ENCODE results near the gene CRHR1. TPM values are rescaled to one million over a fixed set of nuclear protein-coding genes. Genes with fewer than 3 reads are reported as not detected.

Gene CRHR1
- total RNA-seq, 1 experiment from 2014 or later = 1.6 TPM

DNA sequence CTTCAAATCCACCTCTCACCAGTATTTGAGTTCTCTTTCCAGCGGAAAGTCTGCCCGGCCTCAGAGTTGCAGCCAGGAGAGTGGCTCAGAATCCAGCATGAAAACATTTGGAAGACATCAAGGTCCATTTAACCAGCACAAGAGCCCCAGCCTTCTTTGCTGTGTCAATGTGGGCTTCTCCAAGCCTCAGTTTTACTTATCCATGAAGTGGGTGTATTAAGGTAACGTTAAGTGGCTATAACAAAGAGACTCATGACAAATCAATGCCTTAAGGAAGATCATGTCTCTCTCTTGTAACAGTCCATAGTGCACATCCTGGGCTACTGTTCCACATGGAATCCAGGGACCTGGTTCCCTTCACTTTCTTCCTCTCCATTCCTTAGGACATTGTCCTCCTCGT lies 59.6 kb downstream of the CRHR1 start:
- H3K27me3 Mint-ChIP-seq (ENCODE audit: low read depth) = no peaks in the 10 kb centered on the region; the same call in 1 of the 2 replicates
- DNase-seq (ENCODE audit: low spot score) (no peak), ATAC-seq (no peak)
- ChIA-PET POLR2A (no interaction called here), CTCF (interaction anchor here (1.1 to 1.9 kb wide), 2 partner anchors 9 to 12 kb away, joined by 4 to 5 read pairs; no protein-coding TSS in a partner anchor)
- no peak overlapping the region for H3K27ac Mint-ChIP-seq
- no peaks in the 10 kb centered on the region for H3K36me3 Mint-ChIP-seq
- H3K9me3 Mint-ChIP-seq = no peaks in the 10 kb centered on the region
- TF ChIP-seq IRF2 (CRISPR knock-in tag; IDR thresholded peaks at IDR 0.05; ENCODE audit: borderline replicate concordance, low read depth) = no peak
- TF ChIP-seq, protein P1, sequence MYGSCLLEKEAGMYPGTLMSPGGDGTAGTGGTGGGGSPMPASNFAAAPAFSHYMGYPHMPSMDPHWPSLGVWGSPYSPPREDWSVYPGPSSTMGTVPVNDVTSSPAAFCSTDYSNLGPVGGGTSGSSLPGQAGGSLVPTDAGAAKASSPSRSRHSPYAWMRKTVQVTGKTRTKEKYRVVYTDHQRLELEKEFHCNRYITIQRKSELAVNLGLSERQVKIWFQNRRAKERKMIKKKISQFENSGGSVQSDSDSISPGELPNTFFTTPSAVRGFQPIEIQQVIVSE (CRISPR knock-in tag; IDR thresholded peaks at IDR 0.05; ENCODE audit: borderline replicate concordance) = no peak
- TF ChIP-seq JUN (CRISPR knock-in tag; IDR thresholded peaks at IDR 0.05) = no peak
- TF ChIP-seq TP53 (CRISPR knock-in tag; IDR thresholded peaks at IDR 0.05) = no peak
- TF ChIP-seq, protein P2, sequence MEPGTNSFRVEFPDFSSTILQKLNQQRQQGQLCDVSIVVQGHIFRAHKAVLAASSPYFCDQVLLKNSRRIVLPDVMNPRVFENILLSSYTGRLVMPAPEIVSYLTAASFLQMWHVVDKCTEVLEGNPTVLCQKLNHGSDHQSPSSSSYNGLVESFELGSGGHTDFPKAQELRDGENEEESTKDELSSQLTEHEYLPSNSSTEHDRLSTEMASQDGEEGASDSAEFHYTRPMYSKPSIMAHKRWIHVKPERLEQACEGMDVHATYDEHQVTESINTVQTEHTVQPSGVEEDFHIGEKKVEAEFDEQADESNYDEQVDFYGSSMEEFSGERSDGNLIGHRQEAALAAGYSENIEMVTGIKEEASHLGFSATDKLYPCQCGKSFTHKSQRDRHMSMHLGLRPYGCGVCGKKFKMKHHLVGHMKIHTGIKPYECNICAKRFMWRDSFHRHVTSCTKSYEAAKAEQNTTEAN (CRISPR knock-in tag; IDR thresholded peaks at IDR 0.05) = no peak
- TF ChIP-seq ZNF138 (CRISPR knock-in tag; conservative IDR thresholded peaks at IDR 0.05) = no peak
- TF ChIP-seq AFF4 (CRISPR knock-in tag; IDR thresholded peaks at IDR 0.05; ENCODE audit: borderline replicate concordance) = no peak
- no peak for TF ChIP-seq OVOL2 (CRISPR knock-in tag; IDR thresholded peaks at IDR 0.05; ENCODE audit: borderline replicate concordance)
- no peak for TF ChIP-seq TCF7 (CRISPR knock-in tag; IDR thresholded peaks at IDR 0.05; ENCODE audit: low read depth)
- no peak for TF ChIP-seq NR1H2 (CRISPR knock-in tag; IDR thresholded peaks at IDR 0.05)
- TF ChIP-seq ZNF219 (CRISPR knock-in tag; IDR thresholded peaks at IDR 0.05; ENCODE audit: borderline replicate concordance) = no peak
- no peak for TF ChIP-seq ELF4 (CRISPR knock-in tag; IDR thresholded peaks at IDR 0.05; ENCODE audit: low read depth)
- no peak for TF ChIP-seq PREB (CRISPR knock-in tag; IDR thresholded peaks at IDR 0.05; ENCODE audit: borderline replicate concordance)
- TF ChIP-seq JAZF1 (CRISPR knock-in tag; IDR thresholded peaks at IDR 0.05) = no peak
- TF ChIP-seq, protein P3, sequence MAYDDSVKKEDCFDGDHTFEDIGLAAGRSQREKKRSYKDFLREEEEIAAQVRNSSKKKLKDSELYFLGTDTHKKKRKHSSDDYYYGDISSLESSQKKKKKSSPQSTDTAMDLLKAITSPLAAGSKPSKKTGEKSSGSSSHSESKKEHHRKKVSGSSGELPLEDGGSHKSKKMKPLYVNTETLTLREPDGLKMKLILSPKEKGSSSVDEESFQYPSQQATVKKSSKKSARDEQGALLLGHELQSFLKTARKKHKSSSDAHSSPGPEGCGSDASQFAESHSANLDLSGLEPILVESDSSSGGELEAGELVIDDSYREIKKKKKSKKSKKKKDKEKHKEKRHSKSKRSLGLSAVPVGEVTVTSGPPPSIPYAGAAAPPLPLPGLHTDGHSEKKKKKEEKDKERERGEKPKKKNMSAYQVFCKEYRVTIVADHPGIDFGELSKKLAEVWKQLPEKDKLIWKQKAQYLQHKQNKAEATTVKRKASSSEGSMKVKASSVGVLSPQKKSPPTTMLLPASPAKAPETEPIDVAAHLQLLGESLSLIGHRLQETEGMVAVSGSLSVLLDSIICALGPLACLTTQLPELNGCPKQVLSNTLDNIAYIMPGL (CRISPR knock-in tag; IDR thresholded peaks at IDR 0.05) = no peak
- no peak for TF ChIP-seq GABPB1 (CRISPR knock-in tag; IDR thresholded peaks at IDR 0.05)
- TF ChIP-seq GTF2I (CRISPR knock-in tag; conservative IDR thresholded peaks at IDR 0.05) = no peak
- TF ChIP-seq, protein P4, sequence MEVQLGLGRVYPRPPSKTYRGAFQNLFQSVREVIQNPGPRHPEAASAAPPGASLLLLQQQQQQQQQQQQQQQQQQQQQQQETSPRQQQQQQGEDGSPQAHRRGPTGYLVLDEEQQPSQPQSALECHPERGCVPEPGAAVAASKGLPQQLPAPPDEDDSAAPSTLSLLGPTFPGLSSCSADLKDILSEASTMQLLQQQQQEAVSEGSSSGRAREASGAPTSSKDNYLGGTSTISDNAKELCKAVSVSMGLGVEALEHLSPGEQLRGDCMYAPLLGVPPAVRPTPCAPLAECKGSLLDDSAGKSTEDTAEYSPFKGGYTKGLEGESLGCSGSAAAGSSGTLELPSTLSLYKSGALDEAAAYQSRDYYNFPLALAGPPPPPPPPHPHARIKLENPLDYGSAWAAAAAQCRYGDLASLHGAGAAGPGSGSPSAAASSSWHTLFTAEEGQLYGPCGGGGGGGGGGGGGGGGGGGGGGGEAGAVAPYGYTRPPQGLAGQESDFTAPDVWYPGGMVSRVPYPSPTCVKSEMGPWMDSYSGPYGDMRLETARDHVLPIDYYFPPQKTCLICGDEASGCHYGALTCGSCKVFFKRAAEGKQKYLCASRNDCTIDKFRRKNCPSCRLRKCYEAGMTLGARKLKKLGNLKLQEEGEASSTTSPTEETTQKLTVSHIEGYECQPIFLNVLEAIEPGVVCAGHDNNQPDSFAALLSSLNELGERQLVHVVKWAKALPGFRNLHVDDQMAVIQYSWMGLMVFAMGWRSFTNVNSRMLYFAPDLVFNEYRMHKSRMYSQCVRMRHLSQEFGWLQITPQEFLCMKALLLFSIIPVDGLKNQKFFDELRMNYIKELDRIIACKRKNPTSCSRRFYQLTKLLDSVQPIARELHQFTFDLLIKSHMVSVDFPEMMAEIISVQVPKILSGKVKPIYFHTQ (CRISPR knock-in tag; IDR thresholded peaks at IDR 0.05) = no peak
- TF ChIP-seq CBFB (CRISPR knock-in tag; IDR thresholded peaks at IDR 0.05; ENCODE audit: low read depth) = no peak
- H3K4me1 Mint-ChIP-seq = no peaks in the 10 kb centered on the region
- no peak overlapping the region for H3K4me3 Mint-ChIP-seq
